Activated T-cell treated with anti-CD3 and anti-CD28 coated beads, Interleukin-2, amount 50 U/mL, for 1 hour (primary cell): ENCODE results near the gene TMEM164.

Experiments
- DNase-seq: peaks from one replicate; pipeline ENCODE4 v3.0.0-alpha.2; 2020

TMEM164 gene

DNA sequence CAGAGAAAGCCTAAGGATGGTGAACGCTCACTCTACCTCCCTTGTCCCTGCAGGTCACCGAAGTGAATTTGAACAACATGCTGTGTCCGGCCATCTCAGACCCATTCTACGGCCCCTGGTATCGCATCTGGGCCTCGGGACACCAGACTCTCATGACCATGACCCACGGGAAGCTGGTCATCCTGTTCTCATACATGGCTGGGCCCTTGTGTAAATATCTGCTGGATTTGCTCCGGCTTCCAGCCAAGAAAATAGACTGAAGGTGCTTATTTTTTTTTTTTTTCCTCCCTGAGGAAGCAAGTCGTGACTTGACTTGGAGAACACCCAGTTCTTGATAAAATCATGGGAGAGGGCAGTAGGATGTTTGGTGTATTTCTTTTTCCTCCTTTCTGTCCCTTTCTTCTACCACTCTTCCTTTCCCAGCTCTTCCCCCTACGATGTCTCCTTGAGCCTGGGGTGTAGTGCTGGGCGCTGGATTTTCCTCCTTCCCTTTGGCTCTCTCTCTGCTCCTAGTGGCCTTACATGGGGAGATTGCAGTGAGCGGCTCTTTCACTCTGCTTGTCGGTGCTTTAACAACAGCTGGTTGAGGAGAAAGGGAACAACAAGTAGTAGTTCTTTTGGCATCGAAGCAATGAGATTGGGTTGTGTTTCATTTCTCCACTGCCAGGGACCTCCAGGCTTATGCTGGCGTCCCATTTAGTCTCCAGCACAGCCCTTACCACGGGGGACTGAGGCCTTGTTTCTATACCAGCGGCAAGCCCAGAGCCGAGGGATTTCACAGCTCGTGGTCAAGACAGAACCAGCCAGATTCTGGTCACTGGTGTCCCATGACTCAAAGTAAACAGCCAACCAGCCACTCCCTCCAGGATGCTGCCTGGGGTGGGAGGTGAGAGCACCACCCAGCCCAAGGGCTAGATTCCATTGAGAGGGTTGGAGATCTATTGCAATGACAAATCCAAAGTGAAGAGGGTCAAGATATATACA lies 170.6 kb downstream of the TMEM164 start:
- no peak for DNase-seq

DNA sequence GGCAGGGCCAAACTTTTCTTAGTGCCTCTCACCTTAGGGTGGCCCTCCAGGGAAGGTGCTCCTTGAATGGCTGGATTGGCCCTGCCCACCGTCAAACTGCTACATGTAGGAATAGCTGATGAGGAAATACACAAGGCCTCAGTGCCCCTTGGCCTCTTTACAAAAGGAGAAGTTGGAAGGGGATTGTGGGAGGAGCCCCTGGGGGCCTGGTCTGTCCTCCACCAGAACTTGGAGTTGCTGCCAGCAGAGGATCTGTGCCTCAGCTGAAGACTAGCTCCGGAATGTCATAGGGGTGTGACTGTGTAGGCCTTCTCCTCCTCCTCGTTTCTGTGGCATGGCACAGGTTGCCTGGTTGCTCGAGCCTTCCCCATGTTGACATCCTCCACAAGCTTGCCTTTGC lies 172.2 kb downstream of the TMEM164 start:
- DNase-seq = no peak

DNA sequence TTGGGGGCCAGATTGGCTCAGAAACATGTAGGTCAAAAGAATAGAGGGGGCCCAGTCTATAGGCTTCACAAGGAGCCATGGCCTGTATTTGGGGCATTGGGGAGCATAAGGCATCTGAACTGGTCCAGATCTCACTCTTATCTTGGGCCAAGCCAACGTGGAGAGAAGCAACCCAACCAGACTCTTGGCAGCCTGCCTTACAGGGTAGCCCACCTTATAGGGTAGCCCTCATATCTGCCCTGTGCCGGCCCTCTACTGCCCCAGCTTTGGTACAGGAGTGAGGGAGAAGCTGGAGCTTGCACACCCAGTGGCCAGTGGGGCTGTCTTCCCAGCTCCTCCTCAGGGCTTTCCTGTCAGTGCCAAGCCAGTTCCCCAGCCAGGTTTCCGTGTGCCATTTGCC lies 172.8 kb downstream of the TMEM164 start:
- DNase-seq = no peak

DNA sequence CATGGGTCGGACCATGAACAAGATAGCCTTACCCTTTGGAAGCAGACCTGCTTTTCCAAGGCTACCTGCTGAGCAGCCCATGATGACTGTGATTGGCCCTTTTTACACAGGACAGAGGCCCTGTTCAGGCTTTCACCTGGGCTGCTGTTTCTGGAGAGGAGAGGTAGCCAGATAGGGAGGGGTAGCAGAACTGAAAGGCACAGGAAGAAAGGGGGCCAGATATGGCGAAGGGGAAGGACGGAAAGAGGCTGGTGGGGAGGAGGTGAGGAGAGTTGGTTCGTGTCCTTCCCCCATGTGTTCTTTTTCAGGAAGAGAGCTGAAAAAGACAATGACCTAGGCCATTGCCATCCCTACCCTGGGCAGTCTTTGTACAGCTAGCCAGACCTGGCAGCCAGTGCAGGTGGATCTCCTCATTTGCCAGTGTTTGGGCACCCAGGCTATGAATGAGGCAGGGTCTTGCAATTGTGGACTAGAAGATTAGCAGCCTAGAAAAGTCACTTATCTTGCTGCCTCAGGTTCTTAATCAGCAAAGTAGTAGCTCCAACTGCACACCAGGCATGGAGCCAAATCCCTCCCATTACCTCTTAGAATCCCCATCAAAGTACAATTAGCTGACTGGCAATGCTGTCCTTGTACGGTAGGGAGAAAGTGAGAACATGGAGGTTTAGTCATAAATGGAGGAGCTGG lies 175.4 kb downstream of the TMEM164 start:
- DNase-seq = no peak

DNA sequence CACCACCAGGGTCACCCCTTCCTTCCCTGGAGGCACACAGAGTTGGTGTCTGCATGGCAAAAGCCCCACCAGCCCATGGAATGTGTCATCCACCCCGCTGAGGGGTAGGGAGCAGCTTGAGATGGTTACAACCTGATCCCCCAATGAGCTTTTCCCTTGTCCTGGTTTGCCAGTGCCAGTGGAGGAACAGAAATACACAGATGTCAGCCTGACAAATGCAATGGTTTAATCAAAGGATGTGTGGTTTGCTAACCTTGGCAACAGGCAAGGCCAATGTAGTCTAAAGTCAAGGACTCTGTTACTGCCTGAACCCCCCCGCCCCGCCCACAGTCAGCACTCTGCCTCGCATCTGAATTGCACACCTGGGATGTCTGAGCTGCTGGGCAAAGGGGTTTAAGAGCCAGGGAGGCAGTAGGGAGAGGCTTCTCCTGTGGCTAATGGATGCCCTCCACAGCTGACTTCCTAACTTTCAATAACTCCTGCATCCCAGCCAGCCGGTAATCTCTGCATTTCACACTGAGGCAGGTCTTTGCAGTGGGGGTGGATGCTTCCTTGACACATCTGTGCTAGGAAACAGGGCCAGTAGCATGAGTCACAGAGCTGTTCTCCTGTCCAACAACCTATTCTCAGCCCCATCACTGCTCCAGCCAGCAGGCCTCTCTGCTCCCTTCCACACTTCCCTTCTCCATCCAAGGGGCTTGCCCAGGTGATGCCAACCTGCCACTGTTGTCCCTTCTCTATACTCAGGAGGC lies 177.4 kb downstream of the TMEM164 start:
- DNase-seq = no peak

DNA sequence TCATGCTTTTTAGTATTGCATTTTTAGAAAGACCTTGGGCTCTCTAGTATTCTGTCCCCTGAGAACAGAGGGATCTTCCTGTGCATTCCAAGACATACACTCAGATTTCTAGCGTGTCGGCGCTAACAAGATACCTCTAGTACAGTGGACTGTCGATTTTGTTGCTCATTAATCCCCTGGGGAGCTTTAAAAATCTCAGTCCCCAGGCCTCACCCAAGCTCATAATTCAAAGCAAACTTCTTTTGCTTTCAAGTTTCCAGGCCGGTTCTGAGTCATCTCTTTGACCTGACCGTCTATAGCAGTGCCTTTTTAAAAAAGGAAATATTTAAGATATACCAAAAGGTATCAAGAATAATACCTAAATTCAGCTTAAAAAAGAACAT lies 178.0 kb downstream of the TMEM164 start:
- no peak for DNase-seq

DNA sequence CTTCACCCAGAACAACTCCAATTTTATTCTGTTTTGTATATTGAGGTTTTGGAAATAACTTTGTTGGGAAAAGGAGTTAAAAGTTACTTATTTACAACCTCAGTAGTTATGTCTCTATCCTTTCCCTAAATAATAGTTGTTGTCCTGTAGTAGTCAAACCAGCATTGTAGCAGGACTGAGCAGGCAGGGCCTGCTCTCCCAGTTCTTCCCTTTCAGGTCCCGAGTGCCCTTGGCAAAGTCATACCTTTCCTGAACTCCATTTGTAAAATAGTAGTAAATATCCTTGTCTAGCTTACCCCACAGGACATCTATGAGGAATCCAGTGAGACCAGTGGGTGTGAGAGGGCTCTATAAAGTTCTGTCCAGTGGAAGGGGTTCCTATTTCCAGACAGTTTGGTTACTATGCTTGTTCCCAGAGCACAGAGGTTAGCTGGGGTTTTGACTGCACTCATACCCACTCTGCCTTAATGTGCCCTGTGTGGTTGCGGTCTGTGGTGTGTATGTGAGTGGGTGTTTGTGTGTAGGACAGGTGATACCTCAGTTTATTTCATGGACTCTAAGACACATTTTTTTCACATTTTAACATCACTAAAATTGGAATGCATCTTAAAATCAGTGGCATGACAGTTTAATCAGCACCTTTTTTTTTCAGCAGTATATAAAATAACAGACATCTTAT lies 178.7 kb downstream of the TMEM164 start:
- no peak for DNase-seq

DNA sequence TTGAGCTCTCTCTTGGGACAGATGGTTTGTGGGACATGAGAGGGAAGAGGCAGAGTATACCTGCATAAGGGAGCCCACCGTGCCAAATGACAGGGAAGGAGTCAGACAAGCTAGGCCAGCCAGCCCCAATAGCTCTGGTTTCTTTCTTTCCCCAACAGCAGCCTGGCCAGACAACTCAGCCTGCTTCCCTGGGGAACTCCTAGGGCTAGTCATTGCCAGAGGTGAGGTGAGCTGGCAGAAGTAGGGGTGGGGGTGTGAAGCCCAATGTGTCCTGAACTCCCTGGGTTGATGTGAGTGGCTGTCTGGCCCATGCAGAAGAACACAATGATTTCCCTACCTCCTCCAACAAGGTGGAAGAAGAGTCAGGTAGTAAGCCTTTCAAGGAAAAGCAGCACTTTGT lies 179.4 kb downstream of the TMEM164 start:
- no peak for DNase-seq

DNA sequence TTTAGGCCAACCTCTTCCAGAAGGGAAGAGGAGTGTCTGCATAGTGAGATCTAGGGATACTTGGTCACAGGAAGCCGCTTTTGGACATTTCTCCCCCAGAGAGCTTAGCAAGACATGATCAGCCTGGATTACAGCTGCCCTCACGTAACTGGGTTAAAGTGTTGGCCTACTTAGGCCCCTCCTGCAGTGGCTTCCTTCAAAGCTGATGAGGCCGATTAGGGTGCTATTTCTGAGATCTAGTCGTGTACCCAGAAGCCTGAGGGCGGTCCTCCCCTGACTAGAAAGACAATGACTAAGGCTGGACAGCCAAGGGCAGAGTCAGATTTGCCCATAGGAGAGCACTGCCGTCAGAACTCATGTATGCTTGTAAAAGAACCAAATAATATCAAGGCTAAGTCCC lies 180.0 kb downstream of the TMEM164 start:
- DNase-seq = no peak

DNA sequence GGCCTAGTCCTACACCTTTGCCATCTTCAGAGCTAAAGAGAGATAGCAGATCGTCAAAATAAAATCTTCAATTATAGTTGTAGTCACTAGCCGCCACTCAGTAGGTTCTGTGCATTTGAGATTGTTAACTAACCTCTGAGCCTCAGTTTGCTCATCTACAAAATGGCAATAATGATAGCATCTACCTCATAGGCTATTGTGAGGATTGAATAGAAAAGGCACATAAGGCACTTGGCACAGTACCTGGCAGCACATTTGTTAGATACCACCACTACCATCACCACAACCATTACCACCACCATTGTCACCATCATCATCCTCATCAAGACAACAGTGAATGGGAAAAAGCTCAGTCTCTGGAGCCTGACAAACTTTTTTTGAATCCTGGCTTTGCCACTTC lies 180.4 kb downstream of the TMEM164 start:
- no peak for DNase-seq

DNA sequence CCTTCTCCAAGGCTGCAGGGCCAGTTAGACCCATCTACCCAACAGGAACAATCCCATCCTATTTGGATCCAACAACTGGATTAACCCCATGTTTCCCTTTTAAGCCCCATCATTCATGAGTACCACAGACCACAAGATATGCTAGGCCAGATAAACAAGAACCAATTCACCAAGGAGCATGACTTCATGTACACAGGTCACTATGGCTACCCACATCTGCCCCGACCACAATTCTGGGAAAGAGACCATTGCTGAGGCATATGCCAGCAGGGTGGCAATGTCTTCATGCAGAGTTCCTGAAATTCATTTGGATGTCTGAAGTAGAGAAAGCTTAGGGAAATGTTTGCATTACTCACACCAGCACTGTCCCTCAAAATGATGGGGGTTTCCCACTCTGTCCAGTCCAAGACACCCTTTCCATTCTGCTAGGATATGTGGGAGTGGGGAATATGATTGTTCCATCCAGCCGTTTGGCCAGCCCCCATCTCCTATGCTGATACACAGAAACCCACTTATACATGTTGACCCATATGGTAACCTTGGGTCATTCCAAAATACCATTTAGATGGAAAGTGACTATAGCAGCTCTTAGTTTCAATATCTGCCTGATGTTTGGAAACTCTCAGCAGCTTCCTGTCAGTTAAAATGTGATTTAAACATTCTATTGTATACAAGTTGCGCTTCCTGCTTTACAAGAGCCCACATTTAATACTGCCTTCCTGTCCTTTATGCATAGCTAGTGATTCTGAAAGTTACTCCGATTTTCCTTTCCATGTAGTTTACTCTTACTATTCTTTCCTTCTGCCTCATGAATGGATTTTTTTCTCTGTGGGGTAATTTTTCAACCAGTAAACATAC lies 186.0 kb downstream of the TMEM164 start:
- DNase-seq = no peak

DNA sequence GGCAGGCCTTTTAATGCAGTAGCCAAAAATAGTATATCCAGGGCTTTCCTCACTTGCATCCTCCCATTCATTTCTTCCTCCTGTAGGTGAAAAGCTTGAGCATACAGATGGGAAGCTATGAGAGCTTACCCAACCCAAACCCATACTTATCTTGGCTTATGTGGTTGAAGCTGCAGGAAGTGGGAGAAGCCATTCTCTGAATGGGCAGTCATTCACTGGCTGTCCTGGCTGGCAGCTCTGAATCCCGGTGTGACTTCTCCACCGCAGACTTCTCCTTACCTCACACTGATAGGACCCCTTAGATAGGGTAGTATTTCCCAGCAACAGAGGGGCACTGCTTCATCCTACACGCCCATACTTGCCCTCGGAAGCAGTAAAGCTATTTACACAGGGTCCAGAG lies 189.6 kb downstream of the TMEM164 start:
- no peak for DNase-seq

DNA sequence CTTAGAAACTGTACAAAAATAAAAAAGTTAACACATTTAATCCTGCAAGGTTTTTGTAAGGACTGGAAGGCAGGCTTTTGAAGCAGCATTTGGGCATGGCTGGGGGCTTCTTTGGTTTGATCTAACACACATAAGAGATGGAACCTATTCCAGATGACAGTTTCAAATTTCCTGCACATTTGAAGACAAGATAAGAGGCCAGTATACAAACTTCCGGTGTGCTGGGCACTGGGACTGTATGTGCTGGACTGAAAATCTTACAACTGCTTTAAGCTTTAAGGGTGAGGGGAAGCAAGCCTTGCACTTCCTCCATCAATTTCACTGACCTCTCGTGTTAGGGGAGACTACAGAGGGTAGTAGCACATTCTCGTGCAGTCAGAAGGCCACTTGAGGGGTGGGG lies 192.1 kb downstream of the TMEM164 start:
- DNase-seq = no peak

DNA sequence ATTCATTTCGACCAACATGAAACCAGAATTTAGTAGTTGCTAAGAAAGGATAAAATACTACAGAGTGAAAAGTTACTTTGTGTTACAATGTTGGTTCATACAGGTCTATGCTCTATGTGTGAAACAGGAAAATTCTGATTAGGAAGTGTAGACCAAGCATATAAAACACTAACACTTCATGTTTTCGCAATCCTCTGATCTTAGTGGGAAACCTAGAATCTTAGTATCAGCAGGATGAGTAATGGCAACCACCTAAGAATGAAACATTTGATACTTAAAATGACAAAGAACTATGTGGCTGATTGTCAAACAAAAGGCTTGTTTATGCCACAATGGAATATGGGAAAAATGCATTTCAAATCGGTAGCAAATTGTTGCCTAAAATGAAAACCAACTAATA lies 198.9 kb downstream of the TMEM164 start:
- no peak for DNase-seq

DNA sequence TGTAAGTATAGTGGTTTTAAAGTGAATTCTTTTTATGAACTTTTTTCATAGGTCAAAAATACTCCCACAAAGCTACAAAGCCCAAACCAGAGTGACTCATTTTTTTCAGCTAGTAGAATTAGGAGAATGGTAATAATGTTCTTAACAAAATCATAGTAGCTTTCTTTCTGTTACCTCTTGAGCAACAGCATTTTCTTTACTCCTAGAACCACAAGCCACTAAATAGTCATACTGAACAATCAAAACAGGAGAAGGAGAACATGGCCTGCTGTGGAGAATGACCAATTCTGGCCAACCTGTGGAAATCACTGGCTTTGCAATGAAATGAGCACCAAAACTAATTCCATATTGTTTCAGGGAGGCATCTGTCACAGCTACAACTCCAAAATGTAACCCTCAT lies 202.1 kb downstream of the TMEM164 start:
- no peak for DNase-seq

DNA sequence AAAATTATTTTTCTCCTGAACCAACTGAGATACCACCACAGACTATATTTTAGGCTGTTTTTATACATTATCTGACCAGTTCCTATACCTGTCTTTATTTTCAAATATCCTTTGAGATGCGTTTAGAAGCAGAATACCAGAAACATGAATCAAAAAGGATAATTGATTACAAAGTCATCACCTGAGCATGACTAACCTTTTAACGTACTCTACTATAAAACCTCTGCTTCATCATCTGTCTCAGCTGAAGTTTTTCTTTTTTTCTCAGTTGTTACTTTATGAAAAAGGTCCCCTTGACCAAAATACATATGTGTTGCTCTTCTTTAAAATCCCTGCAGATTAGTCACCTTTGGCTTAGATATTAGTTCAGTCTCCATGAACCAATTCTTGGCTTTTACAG lies 205.2 kb downstream of the TMEM164 start:
- no peak for DNase-seq

DNA sequence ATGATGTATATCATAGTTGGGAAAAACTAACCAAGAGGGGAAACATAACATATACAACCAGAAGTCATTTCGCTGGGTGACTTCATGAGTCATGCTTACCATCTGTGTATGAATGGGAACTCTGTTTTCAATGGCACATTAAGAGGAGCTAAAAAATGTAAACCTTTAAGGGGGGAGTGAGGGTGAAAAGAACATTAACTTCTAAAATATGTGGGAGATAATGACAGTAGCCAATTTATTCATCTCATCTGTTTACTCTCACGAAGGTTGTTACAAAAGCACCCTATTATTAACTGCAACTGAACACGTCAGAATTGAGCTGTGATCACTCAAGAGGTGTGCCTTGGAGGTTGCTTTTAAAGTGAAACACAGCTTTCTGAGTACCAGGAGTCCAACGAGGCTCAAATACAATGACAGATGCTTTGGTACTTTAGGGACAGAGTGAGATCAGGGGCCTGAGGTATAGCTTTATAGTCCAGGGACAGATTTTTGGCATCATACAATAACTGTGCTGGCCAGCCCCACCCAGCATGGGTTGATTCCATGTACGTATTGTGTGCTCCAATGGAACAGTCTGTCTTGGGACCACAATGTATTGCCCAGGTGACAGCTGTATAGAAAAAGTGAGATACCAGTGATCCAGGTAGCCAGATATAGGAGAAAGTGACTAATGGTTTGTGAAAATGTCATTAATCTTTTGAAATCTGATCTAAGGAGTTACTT lies 207.7 kb downstream of the TMEM164 start:
- no peak for DNase-seq

DNA sequence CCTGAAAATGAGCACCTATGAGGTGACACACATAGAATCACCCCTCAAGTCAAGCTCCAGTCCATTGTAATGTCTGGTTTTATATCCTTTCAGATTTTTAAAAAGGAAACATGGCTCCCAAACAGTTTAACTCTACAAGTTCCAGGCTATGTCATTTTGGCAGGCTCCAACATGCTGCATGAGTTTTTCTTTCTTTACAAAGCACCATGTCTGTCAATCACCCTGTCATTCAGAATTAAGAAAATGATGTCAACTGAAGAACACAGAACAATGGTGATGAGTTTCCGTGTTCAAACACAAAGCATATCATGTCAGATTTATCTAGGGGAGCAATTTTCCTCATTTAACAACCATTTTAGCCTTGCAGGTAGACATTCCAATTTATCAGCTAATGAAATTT lies 208.4 kb downstream of the TMEM164 start:
- no peak for DNase-seq

DNA sequence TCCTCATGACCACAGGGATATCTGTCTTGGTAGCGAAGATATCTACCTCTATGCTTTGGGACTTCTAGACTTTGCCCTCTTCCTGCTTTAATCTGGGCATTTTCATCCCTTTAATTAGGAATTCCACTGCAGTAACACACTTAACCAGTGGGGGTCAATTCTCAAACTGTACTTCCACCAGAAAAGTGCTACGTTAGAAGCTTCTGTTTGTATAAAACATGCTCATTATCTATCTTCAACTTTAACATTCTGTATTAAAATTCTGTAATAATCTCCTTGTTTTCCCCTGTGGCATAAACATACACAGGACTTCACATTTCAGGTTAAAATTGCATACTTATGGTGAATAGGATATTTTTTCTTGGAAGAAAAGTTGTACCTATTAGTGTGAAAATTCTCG lies 209.4 kb downstream of the TMEM164 start:
- no peak for DNase-seq

DNA sequence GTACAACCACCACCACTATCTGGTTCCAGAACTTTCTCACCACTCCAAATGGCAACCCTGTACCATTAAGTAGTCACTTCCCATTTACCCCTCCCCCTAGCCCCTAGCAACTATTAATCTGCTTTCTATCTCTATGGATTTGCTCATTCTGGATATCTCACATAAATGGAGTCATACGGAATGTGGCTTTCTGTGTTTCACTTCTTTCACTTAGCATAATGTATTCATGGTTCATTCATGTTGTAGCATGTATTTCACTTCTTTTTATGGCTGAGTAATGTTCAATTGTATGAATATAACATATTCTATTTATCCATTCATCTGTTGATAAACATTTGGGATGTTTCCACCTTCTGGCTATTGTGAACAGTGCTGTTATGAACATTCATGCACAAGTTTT lies 210.3 kb downstream of the TMEM164 start:
- no peak for DNase-seq

DNA sequence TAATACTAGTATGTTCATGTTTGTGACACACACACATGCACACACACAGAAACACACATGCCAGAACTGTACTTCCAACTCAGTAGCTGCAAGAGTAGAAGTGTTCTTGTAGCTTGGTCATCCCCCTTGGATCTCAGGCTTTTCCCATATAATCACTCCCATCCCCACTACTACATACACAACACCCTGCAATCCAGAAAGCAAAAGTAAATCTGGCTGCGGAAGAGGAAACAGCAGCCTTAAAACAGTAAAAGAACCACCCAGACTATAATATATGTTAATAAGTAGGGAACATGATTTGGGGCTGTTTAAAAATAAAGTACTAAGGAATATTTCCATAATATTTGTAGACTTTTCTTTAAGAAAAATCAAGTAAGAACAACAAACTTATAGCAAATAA lies 211.8 kb downstream of the TMEM164 start:
- DNase-seq = no peak
